Activated CD4-positive, alpha-beta memory T cell treated with anti-CD3 and anti-CD28 coated beads for 36 hours (primary cell): Measurements from ENCODE around the gene CASKIN1. TPM values are rescaled to one million over a fixed set of nuclear protein-coding genes. Genes with fewer than 3 reads are reported as not detected.
"Not testable (repeated sequence)": the region's sequence is repeated elsewhere in the genome, so short reads cannot be mapped to it uniquely, and the experiment has no call there.

ENCODE experiments used
- CTCF ChIA-PET: fragments of 350-600 bp; sonication (Branson Sonifier 250); formaldehyde crosslinking; loops from one replicate; lab custom pipeline; 2021; ENCODE audit warnings: antibody characterized with exemption, inconsistent platforms; lab: Charles Lee
- POLR2A ChIA-PET: fragments of 350-600 bp; sonication (Branson Sonifier 250); formaldehyde crosslinking; loops from one replicate; lab custom pipeline; 2021; ENCODE audit warnings: antibody characterized with exemption; lab: Charles Lee
- DNase-seq: peaks from one replicate; pipeline ENCODE4 v3.0.0-alpha.2; 2020
- H3K27ac Mint-ChIP-seq: one replicate; pipeline ENCODE4 v1.8.0; 2021; ENCODE audit warnings: mixed read lengths
- H3K27me3 Mint-ChIP-seq: one replicate; pipeline ENCODE4 v1.8.0; 2021; ENCODE audit warnings: mixed read lengths
- H3K36me3 Mint-ChIP-seq: one replicate; pipeline ENCODE4 v1.8.0; 2021; ENCODE audit warnings: mixed read lengths
- H3K4me1 Mint-ChIP-seq: one replicate; pipeline ENCODE4 v1.8.0; 2021; ENCODE audit warnings: low read depth, mixed read lengths
- H3K4me3 Mint-ChIP-seq: one replicate; pipeline ENCODE4 v1.8.0; 2021; ENCODE audit warnings: mild to moderate bottlenecking, mixed read lengths
- H3K9me3 Mint-ChIP-seq: one replicate; pipeline ENCODE4 v1.8.0; 2021; ENCODE audit warnings: mixed read lengths
- intact Hi-C: fragments of 100-400 bp; cut with micrococcal nuclease; formaldehyde crosslinking; loops from one replicate; pipeline ENCODE4 v1.15.1; 2023
- microRNA-seq: library from miRNA; unstranded; fragments of <30 nt; microRNA quantifications from one replicate; pipeline ENCODE4 v1.2.0, GENCODE V29; 2022; ENCODE audit warnings: borderline number of aligned reads, borderline microRNAs expressed, borderline replicate concordance
- total RNA-seq, 2 experiments: library from RNA; stranded (reverse); gene quantifications; one replicate each; pipeline ENCODE4 v1.2.3, GENCODE V29; 2021

The CASKIN1 gene
- total RNA-seq, 2 experiments from 2014 or later = 0.36 to 0.83 TPM

GRCh38 chr16:2129251-2129650 is 67.2 kb downstream of the CASKIN1 start:
- H3K4me3 Mint-ChIP-seq, H3K4me1 Mint-ChIP-seq, intact Hi-C loops, H3K27ac Mint-ChIP-seq, DNase-seq, CTCF ChIA-PET, H3K27me3 Mint-ChIP-seq, H3K36me3 Mint-ChIP-seq, POLR2A ChIA-PET, H3K9me3 Mint-ChIP-seq: not testable (repeated sequence)

- CTCF ChIA-PET, intact Hi-C loops, H3K27ac Mint-ChIP-seq, H3K9me3 Mint-ChIP-seq, H3K4me3 Mint-ChIP-seq, H3K27me3 Mint-ChIP-seq, H3K4me1 Mint-ChIP-seq, POLR2A ChIA-PET, H3K36me3 Mint-ChIP-seq: not testable (repeated sequence)
- DNase-seq = peak; percentile 38
These were observed 68.7 kb downstream of the CASKIN1 start for GRCh38 chr16:2127630-2128280.

Small RNA genes within 50 kb of the gene (microRNA-seq; reads per million reads assigned to microRNA genes)
- not detected for gene MIR3180-5
- not detected for gene MIR4516

Other genes starting within 250 kb of the CASKIN1 start
- not detected for gene RPL3L, start 241.9 kb downstream of the CASKIN1 start, total RNA-seq
- 100 to 1,000 TPM; 122 to 125 TPM for gene NDUFB10, start 237.1 kb downstream of the CASKIN1 start, total RNA-seq
- 1,000 to 10,000 TPM; 5,123 to 5,136 TPM for gene RPS2, start 231.8 kb downstream of the CASKIN1 start, total RNA-seq
- not detected for gene RNF151, start 229.7 kb downstream of the CASKIN1 start, total RNA-seq
- gene TBL3, start 224.6 kb downstream of the CASKIN1 start, total RNA-seq = 10 to 100 TPM; 45.7 to 47.3 TPM
- not detected for gene NOXO1, start 215.1 kb downstream of the CASKIN1 start, total RNA-seq
- gene GFER, start 212.4 kb downstream of the CASKIN1 start, total RNA-seq = 10 to 100 TPM; 34.4 to 37.5 TPM
- gene SYNGR3, start 206.6 kb downstream of the CASKIN1 start, total RNA-seq = 10 to 100 TPM; 11.9 to 12.4 TPM
- 10 to 100 TPM; 67.2 to 67.6 TPM for gene ZNF598, start 186.8 kb downstream of the CASKIN1 start, total RNA-seq
- gene NPW, start 176.8 kb downstream of the CASKIN1 start, total RNA-seq = 1 to 10 TPM; 1.3 to 2.0 TPM
- gene NHERF2, start 169.7 kb downstream of the CASKIN1 start, total RNA-seq = 1 to 10 TPM; 1.1 to 1.4 TPM
- 10 to 100 TPM; 24.3 to 26.2 TPM for gene NTHL1, start 148.8 kb downstream of the CASKIN1 start, total RNA-seq
- gene TSC2, start 148.6 kb downstream of the CASKIN1 start, total RNA-seq = 10 to 100 TPM; 56.6 to 63.9 TPM
- 10 to 100 TPM; 56.7 to 59.4 TPM for gene PKD1, start 60.7 kb downstream of the CASKIN1 start, total RNA-seq
- gene RAB26, start 48.0 kb downstream of the CASKIN1 start, total RNA-seq = under 1 TPM in 1 of 2 experiments, not detected in 1; 0.33 TPM
- gene TRAF7, start 40.8 kb downstream of the CASKIN1 start, total RNA-seq = 10 to 100 TPM; 77.1 to 80.3 TPM
- gene MLST8, start 8.8 kb upstream of the CASKIN1 start, total RNA-seq = 10 to 100 TPM; 49.7 to 50.4 TPM
- gene BRICD5, start 14.3 kb upstream of the CASKIN1 start, total RNA-seq = 1 to 10 TPM; 5.7 to 8.5 TPM
- gene PGP, start 18.2 kb upstream of the CASKIN1 start, total RNA-seq = 10 to 100 TPM; 19.3 to 19.5 TPM
- 10 to 100 TPM; 19.3 to 19.6 TPM for gene E4F1, start 27.0 kb upstream of the CASKIN1 start, total RNA-seq
- gene DNASE1L2, start 39.8 kb upstream of the CASKIN1 start, total RNA-seq = under 1 TPM; 0.63 to 0.67 TPM
- gene ECI1, start 55.0 kb upstream of the CASKIN1 start, total RNA-seq = 10 to 100 TPM; 50.7 to 52.5 TPM
- 100 to 1,000 TPM; 292 to 294 TPM for gene RNPS1, start 71.5 kb upstream of the CASKIN1 start, total RNA-seq
- gene ABCA3, start 144.1 kb upstream of the CASKIN1 start, total RNA-seq = 1 to 10 TPM; 6.1 to 6.4 TPM
- 10 to 100 TPM; 53.5 to 54.7 TPM for gene CCNF, start 232.8 kb upstream of the CASKIN1 start, total RNA-seq